Neuron (in vitro differentiated cells): ENCODE data around the gene F3.
"Not testable (repeated sequence)": the region's sequence is repeated elsewhere in the genome, so short reads cannot be mapped to it uniquely, and the experiment has no call there.

Experiments used
- H2AFZ ChIP-seq: one replicate; pipeline ENCODE4 v1.6.1; 2013; ENCODE audit warnings: low read depth, mild to moderate bottlenecking, inconsistent platforms, low read length, moderate library complexity
- H3K27me3 ChIP-seq: one replicate; pipeline ENCODE4 v1.6.1; 2013; ENCODE audit warnings: low read length; ENCODE audit not compliant: insufficient read depth
- H3K36me3 ChIP-seq: one replicate; pipeline ENCODE4 v1.6.1; 2013; ENCODE audit warnings: low read length; ENCODE audit not compliant: insufficient read depth
- H3K4me1 ChIP-seq: one replicate; pipeline ENCODE4 v1.6.1; 2013; ENCODE audit warnings: low read length; ENCODE audit not compliant: insufficient read depth
- H3K4me3 ChIP-seq: 2 replicates; pipeline ENCODE4 v1.5.1; 2013; ENCODE audit warnings: mild to moderate bottlenecking, low read length, moderate library complexity
- H3K9me3 ChIP-seq: one replicate; pipeline ENCODE4 v1.6.1; 2013; ENCODE audit warnings: low read length

F3 gene

DNA sequence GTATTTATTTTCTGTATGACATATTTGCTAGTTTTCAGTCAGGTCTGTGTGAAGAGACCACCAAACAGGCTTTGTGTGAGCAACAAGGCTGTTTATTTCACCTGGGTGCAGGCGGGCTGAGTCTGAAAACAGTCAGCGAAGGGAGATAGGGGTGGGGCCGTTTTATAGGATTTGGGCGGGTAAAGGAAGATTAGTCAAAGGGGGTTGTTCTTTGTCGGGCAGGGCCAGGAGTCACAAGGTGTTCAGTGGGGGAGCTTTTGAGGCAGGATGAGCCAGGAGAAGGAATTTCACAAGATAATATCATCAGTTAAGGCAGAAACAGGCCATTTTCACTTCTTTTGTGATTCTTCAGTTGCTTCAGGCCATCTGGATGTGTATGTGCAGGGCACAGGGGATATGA lies 24.9 kb upstream of the F3 start:
- H3K27me3 ChIP-seq: not testable (repeated sequence)

DNA sequence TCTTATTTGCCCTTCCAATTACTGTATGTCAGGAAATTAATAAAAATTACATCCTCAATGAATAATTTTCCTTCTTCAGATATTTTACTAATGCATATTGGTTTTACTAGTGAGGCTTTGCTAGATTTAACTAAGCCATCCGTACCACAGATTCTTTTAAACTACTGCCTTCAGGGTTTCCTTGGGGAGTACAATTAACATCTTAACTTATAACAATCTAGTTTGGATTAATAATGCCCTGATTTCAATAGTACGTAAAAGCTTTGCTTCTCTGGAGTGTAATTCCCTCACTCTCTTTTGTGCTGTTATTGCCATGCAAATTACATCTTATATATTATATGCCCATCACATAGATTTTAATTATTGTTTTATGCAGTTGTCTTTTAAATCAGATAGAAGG lies 24.3 kb upstream of the F3 start:
- Histone ChIP-seq H3K27me3 (no peaks in the 10 kb centered on the region), H3K9me3 (no peaks in the 10 kb centered on the region), H3K4me3 (no peak overlapping the region), H3K36me3 (no peaks in the 10 kb centered on the region), H3K4me1 (no peaks in the 10 kb centered on the region), H2AFZ (no peak overlapping the region)

More for the DNA sequence above, 24.9 kb upstream of the F3 start:
- not testable (repeated sequence) for H3K4me3 ChIP-seq, H2AFZ ChIP-seq, H3K9me3 ChIP-seq, H3K36me3 ChIP-seq, H3K4me1 ChIP-seq

DNA sequence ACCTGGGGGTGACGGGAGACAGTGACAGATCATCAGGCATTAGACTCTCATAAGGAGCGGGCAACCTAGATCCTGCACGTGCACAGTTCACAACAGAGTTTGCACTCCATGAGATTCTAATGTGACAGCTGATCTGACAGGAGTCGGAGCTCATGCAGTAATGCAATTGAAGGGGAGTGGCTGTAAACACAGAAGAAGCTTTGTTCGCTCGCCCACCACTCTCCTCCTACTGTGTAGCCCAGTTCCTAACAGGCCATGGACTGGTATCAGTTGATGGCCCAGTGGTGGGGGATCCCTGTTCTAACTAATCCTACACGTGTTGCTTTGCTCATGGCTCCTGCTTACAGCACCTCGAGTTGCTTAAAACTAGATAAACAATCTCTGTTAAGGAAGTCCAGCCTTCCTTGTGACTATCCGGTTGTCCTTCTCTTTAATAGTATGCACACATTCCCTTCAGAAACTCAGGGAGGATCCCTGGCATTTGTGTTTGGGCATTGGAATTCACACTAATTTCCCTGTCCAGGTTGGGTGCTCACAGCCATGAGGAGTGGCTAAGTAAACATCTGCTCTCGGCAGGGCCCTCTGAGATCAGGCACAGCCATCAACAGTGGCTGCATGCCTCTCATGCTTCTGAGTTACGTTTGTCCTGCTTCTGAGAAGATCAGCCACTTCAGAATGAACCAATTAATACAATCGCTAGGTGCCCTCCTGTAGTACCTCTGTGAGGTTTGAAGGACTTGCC lies 21.1 kb upstream of the F3 start:
- H3K27me3 ChIP-seq: no peaks in the 10 kb centered on the region

DNA sequence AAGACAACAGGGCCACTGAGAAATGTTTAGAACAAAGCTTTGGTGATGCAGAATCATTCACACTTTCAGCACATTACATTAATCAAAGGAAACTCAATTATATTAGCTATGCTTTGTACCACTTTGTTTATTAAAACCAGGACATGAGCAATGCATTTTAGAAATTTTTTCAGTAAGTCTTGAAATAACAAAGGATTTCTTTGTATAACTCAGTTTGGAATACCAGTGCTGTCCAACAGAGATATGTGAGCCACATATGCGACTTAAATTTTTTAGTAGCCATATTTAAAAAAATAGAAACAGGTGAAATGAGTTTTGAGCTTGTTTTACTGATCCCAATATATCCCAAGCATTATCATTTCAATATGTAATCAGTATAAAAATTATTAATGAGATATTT lies 18.8 kb upstream of the F3 start:
- H3K9me3 ChIP-seq: no peaks in the 10 kb centered on the region
- no peaks in the 10 kb centered on the region for H3K27me3 ChIP-seq

More for the DNA sequence above, 21.1 kb upstream of the F3 start:
- Histone ChIP-seq H3K4me1 (peaks cover 3% of the 10 kb centered on the region), H2AFZ (no peak overlapping the region), H3K36me3 (no peaks in the 10 kb centered on the region), H3K9me3 (no peaks in the 10 kb centered on the region), H3K4me3 (no peak overlapping the region)

DNA sequence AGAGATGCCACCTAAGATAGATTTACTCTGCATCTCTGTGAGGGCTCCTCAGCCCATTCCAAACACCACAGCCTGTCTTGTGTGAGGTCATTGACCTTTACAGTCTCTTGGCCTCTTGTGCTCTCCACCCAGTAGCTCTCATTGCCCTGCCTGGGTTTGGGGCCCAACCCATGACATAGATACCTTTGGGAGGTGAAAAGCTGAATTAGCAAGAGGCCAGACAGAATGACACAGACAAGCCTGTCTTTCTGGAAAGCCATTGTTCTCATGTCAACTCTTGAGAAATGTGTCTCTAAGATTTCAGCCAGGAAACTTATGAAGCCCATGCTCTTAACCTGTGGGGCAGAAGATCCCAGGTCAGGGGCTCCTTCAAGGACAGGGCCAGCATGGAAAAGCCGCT lies 18.4 kb upstream of the F3 start:
- peaks cover 3% of the 10 kb centered on the region for H3K4me1 ChIP-seq
- no peak overlapping the region for H2AFZ ChIP-seq
- H3K4me3 ChIP-seq: no peak overlapping the region
- H3K27me3 ChIP-seq: no peaks in the 10 kb centered on the region
- no peaks in the 10 kb centered on the region for H3K36me3 ChIP-seq
- H3K9me3 ChIP-seq: no peaks in the 10 kb centered on the region

More for the DNA sequence above, 18.8 kb upstream of the F3 start:
- no peak overlapping the region for H2AFZ ChIP-seq
- peaks cover 3% of the 10 kb centered on the region for H3K4me1 ChIP-seq
- no peak overlapping the region for H3K4me3 ChIP-seq
- H3K36me3 ChIP-seq: no peaks in the 10 kb centered on the region

DNA sequence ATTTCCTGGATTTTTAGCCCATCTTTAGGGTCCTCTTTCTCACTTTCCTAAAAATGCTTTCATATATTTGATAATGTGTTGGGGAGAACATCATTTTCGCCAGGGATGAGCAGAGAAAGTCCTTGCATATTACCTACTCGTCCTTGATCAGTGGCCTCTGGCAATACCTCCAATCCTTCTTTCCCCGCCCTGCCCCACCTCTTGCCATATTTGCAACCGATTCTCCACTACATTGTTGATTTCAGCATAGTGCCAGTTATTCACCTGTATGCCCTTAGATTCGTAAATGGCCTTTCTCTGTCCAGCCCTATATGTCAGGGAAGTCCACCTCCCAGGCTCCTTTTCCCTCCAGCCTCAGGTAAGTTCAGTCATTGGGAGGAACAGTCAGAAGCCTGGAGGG lies 13.5 kb upstream of the F3 start:
- no peaks in the 10 kb centered on the region for H3K27me3 ChIP-seq
- H3K4me3 ChIP-seq: no peak overlapping the region
- peaks cover 26% of the 10 kb centered on the region for H3K4me1 ChIP-seq
- H3K36me3 ChIP-seq: no peaks in the 10 kb centered on the region
- no peak overlapping the region for H2AFZ ChIP-seq
- H3K9me3 ChIP-seq: no peaks in the 10 kb centered on the region

DNA sequence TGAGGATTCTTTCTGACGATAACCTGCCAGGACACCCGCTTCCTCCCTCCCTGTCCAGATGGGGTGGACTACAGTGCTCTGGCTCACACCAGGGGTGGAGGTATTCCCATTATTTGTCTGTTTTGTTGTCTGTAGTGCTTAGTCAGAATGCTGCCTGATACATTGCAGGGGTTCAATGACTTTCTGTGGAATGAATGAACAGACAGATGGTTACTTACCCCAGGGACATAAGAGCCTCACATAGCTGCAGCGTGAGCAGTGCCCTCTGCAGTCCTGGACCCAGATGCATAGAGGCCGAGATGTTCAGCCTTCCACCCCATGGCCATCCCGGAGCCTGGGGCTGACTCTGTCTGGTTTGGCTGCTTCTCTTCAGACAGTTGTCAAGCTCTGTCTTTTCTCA lies 13.0 kb upstream of the F3 start:
- Histone ChIP-seq H3K27me3 (no peaks in the 10 kb centered on the region), H3K9me3 (no peaks in the 10 kb centered on the region), H2AFZ (no peak overlapping the region), H3K4me1 (peaks cover 24% of the 10 kb centered on the region), H3K4me3 (no peak overlapping the region), H3K36me3 (no peaks in the 10 kb centered on the region)

DNA sequence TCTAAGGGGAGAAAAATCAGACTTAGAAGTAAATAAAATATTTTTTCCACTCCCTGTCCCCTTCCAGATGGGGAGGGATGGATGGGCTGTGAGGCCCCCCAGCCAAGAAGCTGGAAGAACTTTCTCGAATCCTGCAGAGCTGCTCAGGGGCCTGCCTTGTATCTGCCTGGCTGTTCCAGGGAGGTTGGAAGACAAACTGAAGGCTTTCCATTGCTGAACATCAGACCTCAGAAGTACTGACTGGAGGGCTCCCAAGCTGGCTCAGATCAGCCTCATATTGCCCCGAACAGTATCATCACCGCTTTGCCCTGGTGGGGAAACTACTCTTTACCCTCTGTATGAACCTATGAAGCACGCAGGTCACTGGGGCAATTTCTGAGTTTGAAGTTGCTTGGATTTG lies 12.4 kb upstream of the F3 start:
- Histone ChIP-seq H3K4me3 (no peak overlapping the region), H3K9me3 (no peaks in the 10 kb centered on the region), H3K4me1 (peaks cover 24% of the 10 kb centered on the region), H3K36me3 (no peaks in the 10 kb centered on the region), H2AFZ (no peak overlapping the region), H3K27me3 (no peaks in the 10 kb centered on the region)

DNA sequence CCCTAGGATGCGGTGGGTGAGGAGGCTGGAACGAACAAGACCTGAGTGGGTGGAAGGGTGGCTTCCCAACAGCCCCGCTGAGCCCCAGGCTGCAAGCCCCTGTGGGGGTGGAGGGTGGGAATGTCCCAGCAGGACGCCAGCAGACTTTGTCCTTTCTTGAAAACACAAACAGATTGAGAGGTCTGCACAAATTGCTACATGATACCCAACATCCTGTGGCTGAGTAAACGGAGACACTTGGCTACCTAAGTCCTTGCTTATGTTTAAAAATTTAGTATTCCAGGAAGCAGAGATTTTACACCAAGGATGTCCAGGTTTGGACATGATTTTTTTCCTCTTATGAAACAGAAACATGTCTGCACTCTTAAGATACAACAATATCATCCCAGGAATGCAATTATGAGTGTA lies 11.8 kb upstream of the F3 start:
- Histone ChIP-seq H2AFZ (no peak overlapping the region), H3K4me3 (no peak overlapping the region), H3K9me3 (no peaks in the 10 kb centered on the region), H3K36me3 (no peaks in the 10 kb centered on the region), H3K27me3 (no peaks in the 10 kb centered on the region), H3K4me1 (peaks cover 24% of the 10 kb centered on the region)

DNA sequence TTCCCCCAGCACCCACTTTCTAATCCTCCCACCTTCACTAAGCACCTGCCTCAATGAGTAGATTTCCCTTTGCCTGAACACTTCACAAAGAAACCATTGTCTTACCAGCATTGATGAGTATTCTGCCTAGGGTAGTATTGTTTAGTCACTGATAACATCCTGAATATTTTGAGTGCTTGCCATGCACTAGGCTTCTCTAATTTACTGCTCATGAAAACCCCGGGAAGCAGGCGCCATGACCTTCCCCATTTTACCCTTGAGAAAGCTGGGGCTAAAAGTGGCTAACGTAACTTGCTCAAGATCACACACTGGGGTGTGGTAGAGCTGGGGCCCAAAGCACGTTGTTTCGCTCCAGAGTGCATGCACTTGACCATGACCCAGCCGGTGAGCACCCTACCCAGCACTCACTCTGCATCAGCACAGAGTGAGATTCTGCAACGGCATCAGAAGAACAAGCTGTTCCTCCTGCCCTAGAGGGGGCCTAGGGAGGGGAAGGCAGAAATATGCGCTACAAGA lies 10.6 kb upstream of the F3 start:
- Histone ChIP-seq H3K9me3 (no peaks in the 10 kb centered on the region), H3K4me3 (no peak overlapping the region), H3K36me3 (no peaks in the 10 kb centered on the region), H3K27me3 (no peaks in the 10 kb centered on the region), H3K4me1 (peaks cover 24% of the 10 kb centered on the region), H2AFZ (no peak overlapping the region)

DNA sequence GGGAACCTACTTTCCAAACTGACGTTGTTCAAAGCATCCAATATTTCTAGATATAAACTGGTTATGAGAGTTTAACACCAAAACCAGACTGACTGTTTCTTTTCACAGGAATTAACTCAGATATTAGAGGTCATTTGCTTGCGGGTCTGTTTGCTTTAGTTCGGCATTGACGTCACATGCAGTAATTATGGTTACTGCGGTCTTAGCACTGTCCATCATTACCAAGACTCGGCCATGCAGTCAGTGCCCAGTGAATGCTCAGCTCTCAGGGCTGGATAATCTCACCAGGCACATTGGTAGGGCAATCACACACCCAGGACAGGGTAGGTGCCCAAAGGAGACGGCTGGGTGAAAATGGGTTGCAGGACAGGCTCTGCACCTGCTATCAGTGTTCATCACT lies 9.9 kb upstream of the F3 start:
- Histone ChIP-seq H3K36me3 (no peaks in the 10 kb centered on the region), H3K27me3 (no peaks in the 10 kb centered on the region), H2AFZ (no peak overlapping the region), H3K9me3 (no peaks in the 10 kb centered on the region), H3K4me3 (no peak overlapping the region), H3K4me1 (peaks cover 24% of the 10 kb centered on the region)

DNA sequence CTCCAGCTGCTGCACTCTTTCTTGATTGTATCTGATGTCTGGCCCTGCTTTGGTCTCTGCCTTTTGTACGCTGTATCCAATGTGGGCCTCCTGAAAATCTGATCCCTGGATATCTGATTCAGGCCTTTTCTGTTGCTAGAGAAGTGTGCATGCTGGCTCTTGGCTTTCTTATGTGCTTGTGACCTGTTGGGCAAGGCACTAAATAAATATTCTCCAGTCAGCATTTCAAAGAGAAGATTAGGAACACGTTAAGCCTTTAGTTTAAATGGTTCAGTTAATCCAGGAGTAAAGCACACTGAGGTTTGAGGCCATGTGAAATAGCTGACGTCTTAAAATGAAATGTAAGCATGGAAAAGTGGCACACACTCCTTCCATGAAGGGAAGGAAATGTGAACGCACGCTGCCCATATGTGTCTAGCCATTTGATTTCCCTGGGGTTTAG lies 9.3 kb upstream of the F3 start:
- H3K36me3 ChIP-seq: no peaks in the 10 kb centered on the region
- H2AFZ ChIP-seq: peak overlapping the region; percentile 33
- peaks cover 24% of the 10 kb centered on the region for H3K4me1 ChIP-seq
- H3K27me3 ChIP-seq: no peaks in the 10 kb centered on the region
- no peak overlapping the region for H3K4me3 ChIP-seq
- no peaks in the 10 kb centered on the region for H3K9me3 ChIP-seq

DNA sequence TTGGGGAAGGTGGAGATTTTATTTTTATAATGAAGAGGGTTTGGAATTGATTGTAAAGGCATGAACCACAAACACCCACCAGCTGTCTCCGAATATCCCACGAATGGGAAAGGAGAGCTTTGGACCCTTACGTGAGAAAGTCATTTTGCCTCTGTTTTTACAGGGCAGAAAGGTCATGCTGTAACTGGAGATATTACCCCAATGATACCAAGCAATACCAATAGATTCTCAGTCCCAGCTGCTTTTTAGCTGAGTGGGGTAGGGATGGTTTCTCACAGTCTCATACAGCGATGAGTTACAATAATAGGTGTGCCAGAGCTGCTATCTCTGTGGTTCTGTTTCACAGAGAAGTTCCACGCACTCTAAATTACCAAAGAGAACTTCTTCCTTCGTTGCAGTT lies 8.8 kb upstream of the F3 start:
- Histone ChIP-seq H3K27me3 (no peaks in the 10 kb centered on the region), H3K36me3 (no peaks in the 10 kb centered on the region), H2AFZ (peak overlapping the region; percentile 33), H3K4me3 (no peak overlapping the region), H3K4me1 (peaks cover 24% of the 10 kb centered on the region), H3K9me3 (no peaks in the 10 kb centered on the region)

DNA sequence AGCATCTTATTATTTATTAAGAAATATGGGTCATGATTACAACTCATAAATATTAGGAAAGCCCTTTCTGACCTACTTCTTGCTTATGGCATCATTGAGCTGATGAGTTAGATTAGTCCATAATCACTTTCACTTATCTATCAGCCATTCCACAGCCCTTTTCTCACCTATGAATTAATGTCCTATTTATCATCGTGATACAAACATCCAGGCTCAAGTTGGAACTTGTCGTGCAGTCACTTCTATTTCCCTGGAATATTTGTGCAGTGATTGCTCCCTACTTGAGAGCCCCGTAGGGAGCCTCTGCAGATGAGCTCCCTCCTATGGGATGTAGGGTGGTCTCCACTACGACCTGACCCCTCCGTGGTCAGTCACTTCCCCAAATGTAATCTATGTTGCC lies 8.1 kb upstream of the F3 start:
- no peaks in the 10 kb centered on the region for H3K27me3 ChIP-seq
- no peak overlapping the region for H2AFZ ChIP-seq
- H3K4me3 ChIP-seq: no peak overlapping the region
- peaks cover 23% of the 10 kb centered on the region for H3K4me1 ChIP-seq
- H3K36me3 ChIP-seq: no peaks in the 10 kb centered on the region
- H3K9me3 ChIP-seq: no peaks in the 10 kb centered on the region
